ENCODE measurements around the gene GMEB2. TPM values are rescaled to one million over a fixed set of nuclear protein-coding genes. Genes with fewer than 3 reads are reported as not detected.
"Not testable (repeated sequence)": the region's sequence is repeated elsewhere in the genome, so short reads cannot be mapped to it uniquely, and the experiment has no call there.

GMEB2 gene
- polyA plus RNA-seq, 1 of the 3 experiments (the other 2 are of a cell fraction) = 6.5 TPM

DNA sequence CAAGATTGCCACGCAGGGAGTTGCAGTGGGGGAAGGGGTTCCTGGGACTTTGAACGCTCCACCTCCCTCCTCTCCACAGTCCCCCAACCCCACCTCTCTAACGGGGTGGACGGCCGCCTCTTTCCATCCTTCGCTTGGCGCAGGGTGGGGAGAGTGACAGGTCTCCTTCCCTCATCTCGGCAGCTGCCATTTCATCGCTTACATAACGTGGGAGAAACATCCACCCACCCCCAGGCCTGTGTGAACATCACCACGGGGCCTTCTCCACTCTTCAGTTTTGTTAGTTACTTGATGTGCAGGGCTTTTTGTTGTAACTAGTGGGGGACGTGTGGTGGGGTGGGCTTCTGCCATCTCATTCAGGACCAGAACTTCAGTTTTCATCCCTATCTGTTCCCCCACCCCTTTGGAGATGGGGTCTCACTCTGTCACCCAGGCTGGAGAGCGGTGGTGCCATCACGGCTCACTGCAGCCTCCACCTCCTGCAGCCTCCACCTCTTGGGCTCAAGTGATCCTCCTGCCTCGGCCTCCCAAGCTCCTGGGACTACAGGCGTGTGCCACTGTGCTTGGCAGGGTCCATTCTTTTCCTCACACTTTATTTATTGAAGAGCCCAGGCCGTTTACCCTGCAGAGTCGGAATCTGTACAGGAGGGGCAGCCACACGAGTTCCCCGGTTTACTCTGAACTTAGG, 48.9 kb upstream of the GMEB2 start (continued):
- TF ChIP-seq SIN3A (IDR thresholded peaks at IDR 0.05; ENCODE audit: borderline replicate concordance, low read depth, low read length) (no peak), GATA2 (CRISPR knock-in tag; IDR thresholded peaks at IDR 0.05) (no peak)

DNA sequence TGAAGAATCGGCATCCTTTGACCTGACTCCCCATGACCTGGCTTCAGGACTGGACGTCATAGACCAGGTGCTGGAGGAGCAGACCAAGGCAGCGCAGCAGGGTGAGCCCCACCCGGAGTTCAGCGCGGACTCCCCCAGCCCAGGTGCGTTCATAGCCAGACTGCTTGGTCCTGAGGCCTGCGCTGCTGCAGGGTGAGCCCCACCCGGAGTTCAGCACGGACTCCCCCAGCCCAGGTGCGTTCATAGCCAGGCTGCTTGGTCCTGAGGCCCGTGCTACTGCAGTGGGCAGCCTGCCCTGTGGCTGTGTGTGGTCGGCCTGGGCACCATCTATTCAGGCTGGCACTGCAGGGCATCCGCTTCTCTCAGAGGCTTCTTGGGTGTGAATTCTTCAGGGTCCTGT, 47.0 kb upstream of the GMEB2 start:
- no peak overlapping the region for H2AFZ ChIP-seq (ENCODE audit: low read depth)
- H3F3A ChIP-seq (replicated peaks; ENCODE audit: insufficient read depth) = no peaks in the 10 kb centered on the region
- no peaks in the 10 kb centered on the region for H3K27me3 ChIP-seq (ENCODE audit: insufficient read depth)
- no peak overlapping the region for H3K27ac ChIP-seq (ENCODE audit: low read depth in 2 of 2, low read length in 1 of 2)
- no peak for DNase-seq
- TF ChIP-seq EP300 (IDR thresholded peaks at IDR 0.05; ENCODE audit: borderline replicate concordance in 1 of 2, low read depth in 1 of 2, low read length in 1 of 2) = no peak
- no peaks in the 10 kb centered on the region for H3K79me2 ChIP-seq (ENCODE audit: insufficient read depth)
- ChIA-PET POLR2A (interaction anchor here (0.8 kb wide), 1 partner anchor 14 kb away, joined by 3 read pairs; no protein-coding TSS in a partner anchor), CTCF (no interaction called here)
- WGBS (ENCODE audit: low lambda C conversion rate) = 97% methylated on average over 8 of the region's 14 CpGs
- no peaks in the 10 kb centered on the region for H3K4me1 ChIP-seq (ENCODE audit: control insufficient read depth in 1 of 2, insufficient read depth in 2 of 2, low read depth in 1 of 2, low read length in 1 of 2)
- H3K4me2 ChIP-seq = no peak overlapping the region
- H3K9ac ChIP-seq = no peak overlapping the region
- peaks cover 0 to 14% of the 10 kb centered on the region in 2 experiments for H3K36me3 ChIP-seq (replicated peaks in 1 of 2; ENCODE audit: control insufficient read depth in 1 of 2, insufficient read depth in 2 of 2, low read length in 1 of 2)
- no peak overlapping the region for H3K4me3 ChIP-seq (ENCODE audit: low read depth in 2 of 2, low read length in 1 of 2)
- no peaks in the 10 kb centered on the region for H3K9me2 ChIP-seq
- H3K9me3 ChIP-seq = no peaks in the 10 kb centered on the region
- no peaks in the 10 kb centered on the region for H4K20me1 ChIP-seq (ENCODE audit: insufficient read depth)

DNA sequence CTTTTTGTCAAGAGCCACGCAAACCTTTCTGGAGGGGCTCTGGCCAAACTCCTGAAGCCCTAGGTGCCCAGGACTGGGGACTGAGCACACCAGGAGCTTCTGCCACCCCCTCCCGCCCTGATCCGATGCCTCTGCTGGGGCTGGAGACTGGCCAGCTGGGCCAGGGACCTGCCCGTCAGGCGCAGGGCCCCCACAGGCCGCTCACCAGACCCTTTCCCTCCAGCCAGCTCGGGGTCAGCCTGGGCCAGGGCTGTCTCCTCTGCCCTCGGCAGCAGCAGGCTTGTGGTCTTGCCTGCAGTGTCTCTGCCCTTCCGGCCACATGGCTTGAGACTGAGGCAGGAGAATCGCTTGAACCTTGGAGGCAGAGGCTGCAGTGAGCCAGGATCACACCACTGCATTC, 45.8 kb upstream of the GMEB2 start:
- Histone ChIP-seq H3K9ac (no peak overlapping the region), H3K36me3 (replicated peaks in 1 of 2; ENCODE audit: control insufficient read depth in 1 of 2, insufficient read depth in 2 of 2, low read length in 1 of 2) (peaks cover 0 to 16% of the 10 kb centered on the region in 2 experiments), H3K4me3 (ENCODE audit: low read depth in 2 of 2, low read length in 1 of 2) (no peak overlapping the region), H3F3A (replicated peaks; ENCODE audit: insufficient read depth) (no peaks in the 10 kb centered on the region), H3K4me1 (ENCODE audit: control insufficient read depth in 1 of 2, insufficient read depth in 2 of 2, low read depth in 1 of 2, low read length in 1 of 2) (no peaks in the 10 kb centered on the region), H3K27me3 (ENCODE audit: insufficient read depth) (no peaks in the 10 kb centered on the region), H3K27ac (ENCODE audit: low read depth in 2 of 2, low read length in 1 of 2) (no peak overlapping the region), H3K9me2 (no peaks in the 10 kb centered on the region), H4K20me1 (ENCODE audit: insufficient read depth) (no peaks in the 10 kb centered on the region), H2AFZ (ENCODE audit: low read depth) (no peak overlapping the region), H3K9me3 (no peaks in the 10 kb centered on the region), H3K4me2 (no peak overlapping the region), H3K79me2 (ENCODE audit: insufficient read depth) (no peaks in the 10 kb centered on the region)
- CTCF ChIA-PET = interaction anchor here (0.6 kb wide), 1 partner anchor 672 kb away, joined by 3 read pairs; no protein-coding TSS in a partner anchor
- WGBS (ENCODE audit: low lambda C conversion rate) = 98% methylated on average over 6 of the region's 10 CpGs
- DNase-seq = no peak
- TF ChIP-seq SMC3 (IDR thresholded peaks at IDR 0.05; ENCODE audit: low read depth, low read length) (no peak), FOSL2 (IDR thresholded peaks at IDR 0.05; ENCODE audit: borderline replicate concordance, low read depth) (no peak), FOXJ3 (CRISPR knock-in tag; IDR thresholded peaks at IDR 0.05) (no peak), GATA2 (CRISPR knock-in tag; IDR thresholded peaks at IDR 0.05) (no peak), SIN3A (IDR thresholded peaks at IDR 0.05; ENCODE audit: borderline replicate concordance, low read depth, low read length) (no peak), ELF1 (IDR thresholded peaks at IDR 0.05) (no peak), NRF1 (IDR thresholded peaks at IDR 0.05; ENCODE audit: low read depth, low read length) (no peak), JUND (IDR thresholded peaks at IDR 0.05) (no peak), RCOR1 (IDR thresholded peaks at IDR 0.05; ENCODE audit: low read length) (no peak)
- TF ChIP-seq, protein P1, sequence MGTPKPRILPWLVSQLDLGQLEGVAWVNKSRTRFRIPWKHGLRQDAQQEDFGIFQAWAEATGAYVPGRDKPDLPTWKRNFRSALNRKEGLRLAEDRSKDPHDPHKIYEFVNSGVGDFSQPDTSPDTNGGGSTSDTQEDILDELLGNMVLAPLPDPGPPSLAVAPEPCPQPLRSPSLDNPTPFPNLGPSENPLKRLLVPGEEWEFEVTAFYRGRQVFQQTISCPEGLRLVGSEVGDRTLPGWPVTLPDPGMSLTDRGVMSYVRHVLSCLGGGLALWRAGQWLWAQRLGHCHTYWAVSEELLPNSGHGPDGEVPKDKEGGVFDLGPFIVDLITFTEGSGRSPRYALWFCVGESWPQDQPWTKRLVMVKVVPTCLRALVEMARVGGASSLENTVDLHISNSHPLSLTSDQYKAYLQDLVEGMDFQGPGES (IDR thresholded peaks at IDR 0.05; ENCODE audit: low read depth, low read length) = no peak
- TF ChIP-seq, protein P2, sequence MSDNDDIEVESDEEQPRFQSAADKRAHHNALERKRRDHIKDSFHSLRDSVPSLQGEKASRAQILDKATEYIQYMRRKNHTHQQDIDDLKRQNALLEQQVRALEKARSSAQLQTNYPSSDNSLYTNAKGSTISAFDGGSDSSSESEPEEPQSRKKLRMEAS (IDR thresholded peaks at IDR 0.05; ENCODE audit: low read depth) = no peak
- POLR2A ChIA-PET = no interaction called here

DNA sequence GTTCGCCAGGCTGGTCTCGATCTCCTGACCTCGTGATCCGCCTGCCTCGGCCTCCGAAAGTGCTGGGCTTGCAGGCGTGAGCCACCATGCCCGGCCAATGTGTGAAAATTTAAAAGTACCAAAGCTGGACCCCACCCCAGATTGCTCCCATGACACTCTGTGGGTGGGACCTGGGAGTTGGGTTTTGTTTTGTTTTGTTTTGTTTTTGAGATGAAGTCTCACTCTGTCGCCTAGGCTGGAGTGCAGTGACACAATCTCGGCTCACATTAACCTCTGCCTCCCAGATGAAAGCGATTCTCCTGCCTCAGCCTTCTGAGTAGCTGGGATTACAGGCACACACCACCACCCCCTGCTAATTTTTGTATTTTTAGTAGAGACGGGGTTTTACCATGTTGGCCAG, 44.8 kb upstream of the GMEB2 start:
- H2AFZ ChIP-seq (ENCODE audit: low read depth); H3K4me2 ChIP-seq; H3F3A ChIP-seq (replicated peaks; ENCODE audit: insufficient read depth); H3K27me3 ChIP-seq (ENCODE audit: insufficient read depth); H4K20me1 ChIP-seq (ENCODE audit: insufficient read depth); CTCF ChIA-PET; DNase-seq; H3K27ac ChIP-seq (ENCODE audit: low read depth in 2 of 2, low read length in 1 of 2); H3K9me3 ChIP-seq; H3K4me3 ChIP-seq (ENCODE audit: low read depth in 2 of 2, low read length in 1 of 2); H3K79me2 ChIP-seq (ENCODE audit: insufficient read depth); H3K9me2 ChIP-seq; H3K4me1 ChIP-seq (ENCODE audit: control insufficient read depth in 1 of 2, insufficient read depth in 2 of 2, low read depth in 1 of 2, low read length in 1 of 2); H3K9ac ChIP-seq: not testable (repeated sequence)
- H3K36me3 ChIP-seq (replicated peaks in 1 of 2; ENCODE audit: control insufficient read depth in 1 of 2, insufficient read depth in 2 of 2, low read length in 1 of 2) = peaks cover 0 to 24% of the 10 kb centered on the region in 2 experiments
- POLR2A ChIA-PET = interaction anchor here (0.6 kb wide), 1 partner anchor 441 kb away, joined by 3 read pairs; no protein-coding TSS in a partner anchor
- WGBS (ENCODE audit: low lambda C conversion rate) = 97% methylated on average over 12 of the region's 12 CpGs
